Fibroblast of skin of right biceps (primary cell): ENCODE data around the gene UCN.
"Not testable (repeated sequence)": the region's sequence is repeated elsewhere in the genome, so short reads cannot be mapped to it uniquely, and the experiment has no call there.

Experiments used
- DNase-seq: peaks from one replicate; pipeline ENCODE4 v3.0.0-alpha.2; 2013

The UCN gene

DNA sequence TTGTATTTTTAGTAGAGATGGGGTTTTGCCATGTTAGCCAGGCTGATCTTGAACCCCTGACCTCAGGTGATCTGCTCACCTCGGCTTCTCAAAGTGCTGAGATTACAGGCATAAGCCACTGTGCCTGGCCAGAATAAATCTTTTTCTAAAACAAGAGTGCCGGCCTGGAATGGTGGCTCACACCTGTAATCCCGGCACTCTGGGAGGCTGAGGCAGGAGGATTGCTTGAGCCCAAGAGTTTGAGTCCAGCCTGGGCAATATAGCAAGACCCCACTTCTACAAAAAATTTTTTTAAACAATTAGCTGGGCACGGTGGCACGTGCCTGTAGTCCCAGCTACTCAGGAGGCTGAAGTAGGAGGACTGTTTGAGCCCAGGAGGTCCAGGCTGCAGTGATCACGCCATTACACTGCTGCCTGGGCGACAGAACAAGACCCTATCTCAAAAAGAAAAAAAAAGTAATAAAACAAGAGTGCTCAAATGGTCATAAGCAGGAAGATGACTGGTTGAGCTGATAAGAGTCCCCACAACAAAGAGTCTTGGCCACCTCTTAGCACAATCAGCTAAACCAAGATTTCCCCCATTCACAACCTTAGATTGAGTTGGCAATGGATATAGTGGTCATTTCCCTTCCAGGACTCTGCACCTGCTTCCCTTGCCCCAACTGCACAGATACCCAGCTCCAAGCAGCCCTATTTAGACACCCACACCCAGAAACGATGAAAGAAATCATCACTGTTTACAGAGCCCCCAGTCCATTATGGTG is 5.8 kb upstream of the UCN start:
- DNase-seq, result no peak

DNA sequence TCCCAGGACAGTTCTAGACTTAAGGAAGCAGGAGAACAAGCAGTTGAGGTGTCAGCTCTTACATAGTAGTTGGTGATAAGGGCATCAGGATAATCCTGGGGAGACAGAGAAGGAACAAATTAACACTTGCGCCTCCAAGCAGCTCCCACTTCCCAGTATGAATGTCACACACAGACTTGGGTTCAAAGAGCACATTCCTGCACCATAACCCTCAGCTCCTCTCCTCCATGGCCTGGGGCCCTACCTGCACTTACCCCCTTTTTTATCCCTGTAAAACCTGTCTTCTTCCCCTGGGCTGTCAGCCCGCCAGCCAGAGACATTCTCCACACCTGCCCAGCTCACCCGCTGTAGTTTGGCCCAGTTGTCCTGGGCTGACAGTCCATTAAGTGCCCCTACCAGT is 3.9 kb upstream of the UCN start:
- no peak for DNase-seq

DNA sequence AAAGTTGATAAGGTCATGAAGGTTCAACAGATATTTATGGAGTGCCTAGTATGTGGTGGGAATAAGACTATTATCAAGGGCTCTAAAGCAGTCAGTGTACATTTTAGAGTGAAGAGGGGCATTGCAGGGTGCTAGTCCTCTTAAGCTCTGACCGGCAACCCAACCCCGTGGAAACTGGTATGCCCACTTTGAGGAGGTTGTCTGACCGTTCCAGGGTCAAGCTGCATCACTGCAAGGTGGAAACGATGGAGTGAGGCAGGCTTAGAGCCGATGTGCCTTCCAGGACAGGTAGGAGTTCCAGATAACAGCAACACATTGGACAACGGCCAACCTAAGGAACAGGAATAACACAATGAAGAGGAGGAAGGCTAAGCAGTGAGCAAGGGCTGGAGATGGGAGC is 1.4 kb upstream of the UCN start:
- no peak for DNase-seq

DNA sequence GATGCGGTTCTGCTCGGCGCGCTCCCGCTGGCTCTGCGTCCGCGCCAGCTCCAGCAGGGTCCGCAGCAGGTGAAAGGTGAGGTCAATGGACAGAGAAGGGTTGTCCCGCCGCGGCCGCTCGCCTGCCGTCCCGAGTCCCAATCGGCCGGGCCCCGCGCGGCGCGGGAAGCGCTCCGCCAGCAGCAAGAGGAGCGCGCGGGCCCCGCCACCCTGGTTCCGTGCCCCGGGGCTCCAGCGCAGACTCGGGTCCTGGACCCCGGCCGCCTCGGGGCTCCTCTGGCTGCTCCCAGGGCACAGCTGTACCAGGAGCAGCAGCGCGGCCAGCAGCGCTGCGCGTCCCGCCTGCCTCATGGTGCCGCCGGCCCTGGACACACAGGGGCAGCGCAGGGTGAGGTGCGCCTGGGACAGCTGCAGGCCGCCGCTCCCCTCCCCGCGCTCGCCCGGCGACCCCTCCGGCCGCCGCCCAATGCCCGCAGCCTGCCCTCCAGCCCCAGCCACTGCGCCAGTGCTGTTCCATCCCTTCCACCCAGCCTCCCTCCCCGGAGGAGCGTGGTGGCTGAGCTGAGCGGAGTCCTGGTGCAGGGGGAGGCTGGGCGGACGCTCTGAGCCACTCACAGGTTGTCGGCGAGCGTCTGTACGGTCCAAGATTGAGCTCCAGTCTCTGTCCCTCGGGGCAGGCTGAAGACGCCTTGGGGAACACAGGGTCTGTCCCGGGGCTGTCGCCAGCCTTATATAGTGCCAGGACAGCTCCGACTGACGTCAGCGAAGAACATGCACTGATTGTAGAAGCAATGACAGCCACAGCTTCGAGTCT is 493 bp downstream of the UCN start:
- DNase-seq, result no peak

DNA sequence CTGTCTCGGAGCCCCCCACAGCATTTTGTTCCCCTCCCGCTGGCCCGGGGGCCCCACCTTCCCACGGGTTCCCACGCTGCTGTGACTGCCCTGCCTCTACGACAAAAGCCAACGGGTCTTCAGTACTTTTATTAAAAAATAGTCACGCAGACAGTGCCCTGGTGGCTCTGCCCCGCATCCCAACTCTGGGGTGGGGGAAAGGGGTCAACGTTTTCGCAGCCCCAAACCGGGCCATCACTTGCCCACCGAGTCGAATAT is 1.0 kb downstream of the UCN start:
- DNase-seq, result no peak

DNA sequence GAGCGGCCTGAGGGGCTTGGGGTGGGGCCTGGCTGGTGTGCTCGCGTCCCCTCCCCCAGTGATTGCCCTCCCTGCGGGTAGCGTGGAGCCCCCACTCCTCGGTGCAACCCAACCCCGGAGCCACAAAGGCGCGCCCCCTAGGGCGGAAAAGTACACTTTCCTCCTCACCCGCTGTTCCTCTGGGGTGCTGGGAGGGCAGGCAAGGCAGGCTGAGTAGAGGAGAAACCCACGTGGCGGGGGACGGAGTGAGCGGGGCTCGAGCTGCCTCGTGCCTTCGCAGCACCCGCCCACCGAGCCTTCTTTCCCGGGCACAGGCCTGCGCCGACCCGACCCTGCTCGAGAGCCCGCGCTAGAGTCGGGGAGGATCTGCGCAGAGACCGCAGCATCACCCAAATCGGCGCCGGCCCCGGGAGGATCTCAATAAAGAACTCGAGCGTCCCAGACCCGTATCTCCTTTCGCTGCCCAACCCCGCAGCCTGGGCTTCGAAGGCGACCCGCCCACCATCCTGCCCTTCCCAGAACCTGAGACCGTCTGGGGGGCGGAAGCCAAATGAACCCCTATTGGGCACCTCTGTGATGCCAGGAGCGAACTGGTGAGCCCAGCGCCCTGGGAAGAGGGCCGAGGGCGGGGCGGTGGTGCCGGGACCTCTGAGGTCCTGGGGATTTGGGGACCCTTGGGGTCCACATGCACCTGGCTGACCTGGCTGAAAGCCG is 1.5 kb downstream of the UCN start:
- DNase-seq, result no peak

DNA sequence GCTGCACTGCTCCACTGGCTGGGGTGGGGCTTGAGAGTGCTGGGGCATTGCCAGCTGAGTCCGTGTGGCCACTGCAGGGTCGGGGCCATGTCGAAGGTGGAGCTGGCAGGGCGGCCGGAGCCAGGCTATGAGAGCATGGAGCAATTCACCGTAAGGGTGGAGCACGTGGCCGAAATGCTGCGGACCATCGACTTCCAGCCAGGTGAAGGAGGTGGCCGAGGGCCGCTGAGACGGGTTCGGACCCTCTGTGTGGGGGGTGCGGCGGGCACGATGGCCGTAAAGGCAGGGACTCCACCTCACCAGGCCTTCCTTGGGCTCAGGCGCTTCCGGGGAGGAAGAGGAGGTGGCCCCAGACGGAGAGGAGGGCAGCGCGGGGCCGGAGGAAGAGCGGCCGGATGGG is 2.1 kb downstream of the UCN start:
- no peak for DNase-seq

DNA sequence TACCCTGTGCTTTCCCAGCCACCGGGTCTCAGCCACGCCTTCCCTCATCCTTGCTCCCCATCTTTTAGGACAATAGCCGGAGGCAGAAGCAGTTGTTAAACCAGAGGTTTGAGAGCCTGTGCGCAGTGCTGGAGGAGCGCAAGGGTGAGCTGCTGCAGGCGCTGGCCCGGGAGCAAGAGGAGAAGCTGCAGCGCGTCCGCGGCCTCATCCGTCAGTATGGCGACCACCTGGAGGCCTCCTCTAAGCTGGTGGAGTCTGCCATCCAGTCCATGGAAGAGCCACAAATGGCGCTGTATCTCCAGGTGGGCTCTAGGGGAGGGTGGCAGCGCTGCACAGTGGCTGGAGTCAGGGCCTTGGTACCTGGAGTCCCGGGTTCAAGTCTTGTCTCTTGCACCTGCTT is 2.7 kb downstream of the UCN start:
- no peak for DNase-seq

DNA sequence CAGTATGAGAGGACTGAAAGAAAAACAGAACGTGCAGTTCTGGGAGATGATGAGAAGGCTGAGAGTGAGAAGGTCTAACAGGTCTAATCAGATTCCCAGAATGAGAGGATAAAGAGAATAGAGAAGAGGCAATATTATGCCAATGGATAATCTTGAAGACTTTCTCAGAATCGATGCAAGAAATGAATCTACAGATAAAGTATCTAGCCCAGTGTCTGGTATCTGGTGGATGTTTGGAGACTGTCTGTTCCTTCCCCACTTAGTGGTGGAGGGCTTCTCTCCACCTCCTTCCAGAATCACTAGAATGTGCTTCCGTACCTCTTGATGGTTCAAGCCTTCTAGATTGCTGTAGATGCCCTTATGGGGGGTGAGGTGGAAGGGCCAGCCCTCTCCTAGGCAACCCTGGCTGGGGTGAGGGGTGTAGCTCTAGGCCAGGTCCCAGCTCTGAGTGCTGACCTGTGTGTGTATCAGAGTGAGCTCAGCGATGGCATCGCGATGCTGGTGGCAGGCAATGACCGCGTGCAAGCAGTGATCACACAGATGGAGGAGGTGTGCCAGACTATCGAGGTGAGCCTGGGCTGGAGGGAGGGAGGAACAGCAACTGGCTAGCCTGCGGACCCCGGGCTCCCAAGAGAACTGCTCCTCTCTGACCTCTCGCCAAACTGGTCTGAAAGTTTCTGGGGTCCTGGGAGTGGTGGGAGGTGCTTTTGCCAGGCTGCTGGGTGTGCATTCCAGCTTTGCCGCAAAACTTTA is 3.6 kb downstream of the UCN start:
- DNase-seq, result no peak

DNA sequence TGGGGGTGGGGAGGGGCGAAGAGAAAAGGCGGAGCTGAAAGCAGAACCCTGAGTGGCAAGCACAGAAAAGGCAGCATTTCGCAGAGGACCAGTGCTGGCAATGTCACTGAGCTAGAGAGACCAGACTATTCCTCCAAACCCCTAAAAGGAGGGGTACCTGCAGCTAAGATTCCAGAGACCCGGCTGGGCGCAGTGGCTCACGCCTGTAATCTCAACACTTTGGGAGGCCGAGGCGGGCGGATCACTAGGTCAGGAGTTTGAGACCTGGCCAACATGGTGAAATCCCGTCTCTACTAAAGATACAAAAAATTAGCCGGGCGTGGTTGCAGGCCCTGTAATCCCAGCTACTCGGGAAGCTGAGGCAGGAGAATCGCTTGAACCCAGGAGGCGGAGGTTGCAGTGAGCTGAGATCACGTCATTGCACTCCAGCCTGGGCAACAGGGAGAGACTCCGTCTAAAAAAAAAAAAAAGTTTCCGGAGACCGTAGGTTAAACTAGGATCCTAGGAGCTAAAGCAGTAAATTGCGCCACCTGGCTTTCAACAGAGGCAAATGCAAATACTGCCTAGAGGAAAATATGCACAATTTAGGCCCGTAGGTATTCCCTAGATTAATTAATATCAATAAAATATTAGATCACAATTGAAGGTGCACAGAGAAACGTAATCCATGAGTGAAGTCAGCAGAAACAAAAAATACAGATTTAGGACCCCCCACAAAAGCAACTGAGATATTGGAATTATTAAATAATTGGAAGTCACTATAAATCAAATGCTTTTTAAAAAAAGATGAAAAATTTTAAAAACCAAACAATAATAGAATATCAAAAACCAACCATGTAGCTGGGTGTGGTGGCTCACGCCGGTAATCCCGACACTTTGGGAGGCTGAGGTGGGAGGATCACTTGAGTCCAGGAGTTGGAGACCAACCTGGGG is 4.9 kb downstream of the UCN start:
- peak; percentile 67 for DNase-seq

DNA sequence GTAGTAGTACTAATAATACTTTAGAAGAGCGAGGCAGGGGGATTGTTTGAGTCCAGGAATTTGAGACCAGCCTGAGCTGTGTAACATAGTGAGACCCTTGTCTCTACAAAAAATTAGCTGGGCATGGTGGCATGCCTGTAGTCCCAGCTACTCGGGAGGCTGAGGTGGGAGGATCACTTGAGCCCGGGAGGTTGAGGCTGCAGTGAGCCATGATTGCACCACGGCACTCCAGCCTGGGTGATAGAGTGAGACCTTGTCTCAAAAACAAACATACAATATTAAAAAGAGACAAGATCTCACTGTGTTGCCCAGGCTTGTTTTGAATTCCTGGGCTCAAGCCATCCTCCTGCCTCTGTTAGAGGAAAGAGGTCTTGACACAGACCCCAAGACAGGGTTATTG is 7.6 kb downstream of the UCN start:
- DNase-seq, result not testable (repeated sequence)

DNA sequence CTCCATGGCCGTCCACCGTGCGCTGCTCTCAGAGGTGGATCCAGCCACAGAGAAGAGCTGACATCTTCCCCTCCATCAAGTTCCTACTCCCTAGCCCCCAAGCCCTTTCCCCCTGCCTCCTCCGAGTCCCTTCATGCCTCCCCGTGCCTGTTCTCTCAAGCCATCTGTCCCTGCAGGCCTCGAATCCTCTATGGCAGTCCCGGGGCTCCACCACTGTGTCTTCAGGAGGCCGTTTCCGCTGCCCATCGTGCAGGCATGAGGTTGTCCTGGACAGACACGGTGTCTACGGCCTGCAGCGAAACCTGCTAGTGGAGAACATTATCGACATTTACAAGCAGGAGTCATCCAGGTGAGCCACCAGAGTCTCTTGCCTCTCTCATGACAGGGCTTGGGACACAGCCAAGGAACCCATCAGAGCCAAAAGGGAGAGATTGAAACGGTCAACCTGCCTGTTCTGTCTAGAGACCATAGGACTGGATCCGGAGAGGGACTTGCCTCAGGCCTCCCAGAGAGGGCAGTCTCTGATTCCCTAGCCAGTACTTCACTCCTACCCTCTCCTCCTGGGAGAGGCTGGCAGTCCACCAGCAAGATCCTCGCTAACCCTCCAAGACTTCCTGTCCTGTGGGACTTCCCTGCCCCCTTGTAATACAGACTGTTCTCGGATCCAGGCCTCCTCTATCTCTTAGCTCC is 9.7 kb downstream of the UCN start:
- no peak for DNase-seq

DNA sequence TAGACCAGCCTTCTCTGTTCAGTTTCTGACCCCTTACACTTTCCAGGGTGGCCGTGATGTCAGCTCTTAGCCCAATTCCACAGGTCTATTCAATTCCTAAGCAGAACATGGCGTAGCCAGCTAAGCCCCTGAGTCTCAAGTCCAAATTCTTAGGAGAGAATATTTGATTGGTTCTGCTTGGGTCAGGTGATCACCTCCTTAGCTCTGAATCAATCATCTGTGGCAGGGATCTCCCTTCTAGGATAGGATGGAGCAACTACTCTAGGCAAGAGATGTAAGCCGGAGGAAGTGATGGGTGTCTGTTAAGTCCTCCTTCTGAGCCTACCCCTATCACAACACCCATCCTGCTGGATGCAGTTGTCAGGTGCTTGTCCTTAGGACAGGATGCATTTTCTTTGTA is 11.1 kb downstream of the UCN start:
- DNase-seq, result no peak

DNA sequence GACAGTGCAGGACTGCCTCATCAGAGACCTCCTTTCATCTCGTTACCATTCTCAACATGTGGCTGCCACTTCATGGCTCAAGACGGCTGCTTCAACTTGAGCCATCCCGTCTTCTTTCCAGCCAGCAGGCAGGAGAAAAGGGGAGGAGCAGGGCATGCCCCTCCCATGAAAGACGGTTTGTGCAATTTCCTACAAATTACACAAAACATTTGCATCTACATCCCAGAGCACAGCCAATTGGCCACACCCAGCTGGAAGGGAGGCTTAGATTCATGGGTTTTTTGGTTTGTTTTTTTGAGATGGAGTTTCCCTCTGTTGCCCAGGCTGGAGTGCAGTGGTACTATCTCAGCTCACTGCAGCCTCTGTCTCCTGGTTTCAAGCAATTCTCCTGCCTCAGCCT is 11.8 kb downstream of the UCN start:
- DNase-seq, result no peak

DNA sequence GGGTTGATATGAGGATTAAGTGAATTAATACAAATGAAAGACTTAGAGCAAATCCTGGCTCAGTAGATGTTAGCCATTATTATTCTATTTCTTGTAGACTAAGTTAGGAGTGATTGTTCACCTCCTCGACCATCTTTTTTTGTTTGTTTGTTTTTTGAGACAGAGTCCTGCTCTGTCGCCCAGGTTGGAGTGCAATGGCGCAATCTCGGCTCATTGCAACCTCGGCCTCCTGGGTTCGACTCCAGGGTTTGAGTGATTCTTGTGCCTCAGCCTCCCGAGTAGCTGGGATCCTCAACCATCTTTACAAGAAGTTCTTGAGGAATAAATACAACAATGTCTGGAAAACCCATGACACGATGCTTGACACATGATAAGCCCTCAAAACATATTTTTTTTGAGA is 13.3 kb downstream of the UCN start:
- no peak for DNase-seq

DNA sequence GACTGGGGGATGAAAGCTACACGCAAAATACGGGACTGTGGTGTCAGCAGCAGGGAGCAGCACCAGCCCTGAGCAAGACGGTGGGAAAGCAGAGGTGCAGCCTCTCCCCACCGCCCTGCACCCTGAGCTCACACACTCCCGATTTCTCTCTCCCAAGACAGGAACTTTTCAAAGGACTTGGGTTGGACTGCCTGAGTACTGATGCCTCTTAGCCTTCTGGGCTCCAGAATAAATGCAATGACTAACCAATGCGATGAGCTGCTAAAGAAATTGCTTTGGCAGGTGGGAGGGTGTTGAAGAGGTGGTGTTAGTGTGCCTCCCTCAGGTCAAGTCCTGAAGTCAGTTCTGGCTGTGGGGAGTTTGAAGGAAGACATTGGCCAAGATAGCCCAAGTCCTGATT is 16.4 kb downstream of the UCN start:
- DNase-seq, result no peak

DNA sequence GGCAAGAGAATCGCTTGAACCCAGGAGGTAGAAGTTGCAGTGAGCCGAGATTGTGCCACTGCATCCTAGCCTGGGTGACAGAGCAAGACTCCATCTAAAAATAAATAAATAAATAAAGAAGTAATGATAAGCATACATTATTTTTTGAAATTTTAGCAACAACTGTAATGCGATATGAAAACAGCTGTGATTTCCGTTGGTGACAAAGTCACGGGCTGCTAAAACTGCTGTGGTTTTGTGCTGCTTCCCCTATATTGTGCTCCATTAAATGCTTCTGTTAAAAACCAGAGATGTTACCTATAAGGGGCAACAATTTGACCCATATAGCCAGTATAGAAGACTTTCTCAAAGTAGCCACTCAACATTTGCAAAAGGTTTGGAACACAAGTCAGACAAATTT is 17.7 kb downstream of the UCN start:
- DNase-seq, result no peak

DNA sequence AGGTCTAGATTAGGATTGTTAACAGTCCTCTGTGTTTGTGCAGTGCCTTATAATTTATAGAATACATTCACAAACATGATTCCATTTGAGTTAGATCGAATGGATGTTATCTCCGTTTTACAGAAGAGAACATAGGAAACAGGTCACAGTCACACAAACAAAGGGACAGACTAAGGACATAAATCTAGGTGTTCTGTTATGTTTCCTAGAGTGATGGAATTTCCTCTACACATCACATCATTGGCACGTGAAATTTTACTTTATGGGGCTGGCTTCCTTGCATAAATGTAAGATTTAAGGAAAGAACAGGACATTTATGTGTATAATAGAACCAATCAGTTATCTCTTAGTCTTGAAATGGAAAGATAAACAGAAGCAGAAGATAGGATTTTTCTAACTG is 19.6 kb downstream of the UCN start:
- DNase-seq, result no peak

DNA sequence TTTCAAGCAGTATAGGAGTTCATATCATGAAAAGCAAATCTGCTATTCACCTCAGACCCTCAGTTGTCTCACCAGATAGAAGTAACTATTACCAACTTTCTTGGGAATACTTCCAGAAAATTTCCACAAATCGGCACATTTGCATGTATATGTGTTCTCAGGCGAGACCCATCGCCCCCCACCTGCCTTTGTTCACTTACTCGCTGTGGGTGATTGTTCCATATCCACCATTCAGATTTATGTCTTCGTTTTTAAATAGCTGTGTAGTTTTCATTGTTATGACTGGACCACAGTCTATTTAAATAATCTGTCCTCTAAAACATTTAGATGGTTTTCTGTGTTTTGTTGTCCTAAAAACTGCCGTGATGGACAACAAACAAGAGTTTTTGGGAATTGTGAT is 22.8 kb downstream of the UCN start:
- no peak for DNase-seq

DNA sequence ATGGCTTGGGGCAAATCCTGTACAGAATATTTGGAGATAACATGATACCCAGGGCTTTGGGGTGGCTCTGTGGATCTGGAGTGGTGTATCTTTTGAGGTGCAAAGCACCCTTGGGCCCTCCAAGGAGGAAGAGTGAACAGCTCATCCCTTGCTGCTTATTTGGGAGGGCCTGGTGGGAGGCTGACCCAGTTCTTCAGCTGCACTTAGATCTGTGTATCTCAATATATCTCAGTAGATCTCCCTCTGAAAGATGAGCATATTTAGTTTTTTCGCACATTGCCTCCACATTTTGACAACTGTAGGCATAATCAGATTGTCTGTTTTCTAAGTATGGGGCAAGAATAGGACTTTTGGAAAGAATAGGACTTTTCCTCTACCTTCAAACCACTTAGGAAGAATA is 23.2 kb downstream of the UCN start:
- no peak for DNase-seq

DNA sequence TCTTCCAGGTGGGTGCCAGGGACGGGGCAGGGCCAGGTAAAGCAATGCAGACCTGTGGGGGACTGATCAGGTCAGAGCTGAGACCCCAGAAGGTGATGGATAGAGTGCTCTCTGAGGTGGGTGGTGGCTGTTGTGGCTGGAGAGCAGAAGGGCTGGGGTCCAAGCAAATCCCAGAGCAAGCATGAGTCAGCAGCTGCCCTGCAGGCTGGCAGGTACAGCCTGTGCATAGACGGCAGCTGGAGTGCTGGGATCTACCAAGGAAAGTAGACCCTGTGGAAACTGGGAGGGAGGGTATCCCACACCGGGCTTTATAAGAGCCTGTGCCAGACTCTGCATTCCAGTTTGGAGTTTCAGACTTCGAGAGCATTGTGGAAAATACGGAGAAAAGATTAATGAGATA is 25.4 kb downstream of the UCN start:
- no peak for DNase-seq
